NCI-H510A (cell line): ENCODE data around the gene TM2D1.

Experiments
- DNase-seq: peaks from one replicate; lab custom pipeline; 2025; lab: John Stamatoyannopoulos, UW

Gene TM2D1

DNA sequence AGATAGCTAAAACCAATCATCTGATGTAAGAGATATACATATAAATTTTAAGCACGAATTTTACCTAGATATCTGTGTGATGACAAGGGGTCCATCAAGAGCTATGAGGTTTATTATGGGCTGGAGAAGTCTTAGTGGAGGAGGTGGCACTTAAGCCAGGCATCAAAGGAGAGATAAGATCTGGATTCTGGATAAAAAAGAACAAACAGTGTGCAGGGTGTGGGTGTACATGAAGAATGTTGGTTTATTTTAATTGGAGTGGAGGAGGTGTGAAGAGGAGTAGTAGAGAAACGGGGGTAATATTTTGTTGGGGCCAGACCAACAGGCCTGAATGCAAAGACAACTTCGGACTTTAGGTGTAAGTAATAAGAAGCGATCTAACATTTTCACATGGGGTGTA lies 80.6 kb downstream of the TM2D1 start:
- DNase-seq, result no peak

DNA sequence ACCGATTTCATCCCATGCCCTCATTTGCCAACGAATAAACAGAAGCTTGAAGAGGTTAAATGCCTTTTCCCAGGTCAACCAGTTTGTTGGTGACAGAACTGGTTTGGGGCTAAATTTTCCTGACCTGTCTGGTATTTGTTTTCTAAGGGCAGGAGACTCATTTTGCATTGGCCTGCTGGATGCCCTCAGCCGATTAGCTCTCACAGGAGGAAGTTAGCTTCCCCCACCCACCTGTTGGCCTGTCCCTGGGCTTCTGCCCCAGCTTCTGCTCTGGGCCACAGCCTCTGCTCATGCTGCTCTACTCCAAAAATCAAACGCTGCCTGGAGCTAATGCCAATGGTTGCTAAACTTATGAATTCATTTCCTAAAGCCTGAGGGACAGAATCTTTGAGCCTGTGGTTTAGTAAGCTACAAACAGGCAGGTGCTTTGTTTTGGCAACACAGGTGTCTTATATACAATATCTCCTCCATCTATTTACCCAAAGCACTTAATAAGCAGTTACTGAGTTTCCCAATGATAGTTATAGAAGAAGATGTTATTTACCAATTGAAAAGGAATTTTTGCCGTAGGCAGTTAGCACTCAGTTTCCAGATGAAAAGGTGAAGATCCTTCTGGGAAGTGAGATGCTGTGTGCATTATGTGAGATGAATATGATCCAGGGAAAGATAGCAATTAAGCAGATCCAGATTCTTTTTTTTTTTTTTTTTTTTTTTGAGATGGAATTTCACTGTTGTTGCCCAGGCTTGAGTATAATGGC lies 82.3 kb downstream of the TM2D1 start:
- DNase-seq, result no peak

DNA sequence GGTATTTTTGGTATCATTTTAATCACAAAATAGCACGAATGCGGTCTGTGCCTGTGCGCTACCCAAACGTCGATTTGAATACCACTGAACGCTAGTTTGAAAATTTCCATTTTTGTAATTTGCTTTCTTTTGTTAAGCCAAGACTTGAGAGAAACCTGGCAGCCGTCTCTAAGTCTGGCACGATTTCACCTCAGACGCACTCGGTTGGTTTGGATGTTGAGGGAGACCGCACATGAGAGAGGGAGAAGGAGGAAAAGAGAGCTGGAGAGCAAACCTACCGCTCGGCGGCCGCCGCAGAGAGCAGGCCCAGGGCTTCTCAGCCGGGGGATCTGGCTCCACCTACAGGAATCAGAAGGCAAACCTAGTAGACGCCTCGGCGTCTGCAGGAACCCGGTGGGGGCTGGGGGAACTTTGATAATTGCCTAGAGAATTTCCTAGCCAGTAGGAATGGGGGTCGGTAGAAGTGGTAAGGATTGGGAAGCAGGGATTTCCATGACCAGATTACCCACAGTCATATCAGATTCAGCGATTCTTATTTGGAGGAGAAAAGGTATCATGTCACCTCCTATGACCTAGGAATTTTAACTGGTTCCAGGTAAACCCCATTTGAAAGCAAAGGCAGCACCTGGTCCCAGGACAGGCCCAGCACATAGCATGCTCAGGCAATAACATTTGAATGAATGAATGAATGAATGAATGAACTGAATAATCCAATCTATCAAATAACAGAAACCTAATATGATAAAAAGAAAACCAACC lies 83.2 kb downstream of the TM2D1 start:
- no peak for DNase-seq

DNA sequence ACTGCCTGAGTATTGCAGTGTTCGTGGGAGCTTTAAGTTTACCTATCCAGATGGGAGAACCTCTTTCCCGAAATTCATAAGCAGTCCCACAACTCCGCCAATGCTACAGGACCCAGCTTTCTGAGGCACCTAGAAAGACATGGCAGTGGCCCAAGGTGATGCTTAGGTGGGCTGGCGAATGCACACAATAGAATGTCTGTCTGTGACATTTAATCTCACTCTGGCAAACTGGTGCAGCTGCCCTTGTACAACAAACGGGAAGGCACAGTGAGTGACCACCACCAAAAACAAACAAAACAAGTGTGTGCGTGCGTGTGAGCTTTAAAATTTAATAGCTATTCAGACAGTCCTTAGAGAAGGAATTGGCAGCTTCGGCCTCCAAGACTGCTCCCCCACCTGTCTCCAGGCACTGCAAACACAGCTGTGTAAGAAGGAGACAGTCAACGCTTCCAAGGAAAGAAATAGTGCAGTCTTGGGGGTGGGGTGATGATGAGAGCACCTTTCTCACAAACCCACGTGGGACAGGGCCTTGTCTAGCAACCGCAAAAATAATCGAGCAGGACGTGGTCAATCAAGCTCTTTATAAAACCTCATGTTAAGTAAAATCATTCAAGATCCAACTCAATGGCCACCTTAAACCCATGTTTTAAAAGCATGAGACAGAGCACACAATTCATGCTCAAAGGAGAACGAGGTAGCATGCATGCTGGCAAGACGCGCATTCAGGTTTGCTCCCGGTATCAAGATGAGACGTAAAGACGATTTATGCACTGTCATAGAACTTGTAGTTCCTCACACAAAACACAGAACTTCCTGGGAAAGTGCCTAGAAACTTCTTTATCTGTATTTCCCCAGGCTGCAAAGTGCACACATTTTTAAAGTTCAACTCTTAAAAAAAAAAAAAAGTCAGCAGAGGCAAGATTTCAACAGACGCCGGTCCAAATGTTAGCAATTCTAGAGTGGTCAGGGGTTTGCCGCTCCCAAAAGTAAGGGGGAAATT lies 84.1 kb downstream of the TM2D1 start:
- DNase-seq, result no peak

DNA sequence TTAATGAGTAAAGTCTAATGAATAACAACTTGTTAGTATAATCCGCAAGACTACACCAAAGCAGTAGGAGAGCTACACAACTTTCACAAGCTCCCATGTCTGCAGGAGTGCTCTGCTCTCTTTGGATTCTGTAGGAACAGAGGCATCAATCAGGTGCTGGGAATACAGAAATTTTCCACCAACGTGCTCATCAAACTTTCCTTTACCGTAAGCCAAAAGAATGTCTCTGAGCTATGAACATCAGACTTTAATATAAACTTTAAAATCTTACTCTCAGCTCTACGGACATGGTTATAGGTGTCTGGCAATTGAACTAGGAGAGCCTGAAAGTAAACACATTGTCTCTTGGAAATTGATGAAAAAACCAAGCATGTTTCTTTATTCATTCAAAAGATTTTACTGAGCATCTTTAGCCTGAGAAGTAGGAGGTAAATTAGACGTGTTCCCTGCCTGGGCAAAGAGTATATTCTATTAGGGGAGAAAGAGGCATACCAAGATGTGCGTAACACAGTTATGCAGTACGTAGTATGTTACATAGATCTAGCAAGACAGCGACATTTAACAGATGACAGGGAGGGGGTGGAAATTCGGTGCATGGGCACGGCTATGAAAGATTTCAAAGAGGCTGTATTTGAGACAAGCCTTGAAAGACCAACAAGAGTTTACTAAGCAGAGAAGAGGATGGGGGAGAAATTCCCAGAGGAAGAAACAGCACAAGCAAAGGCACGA lies 85.2 kb downstream of the TM2D1 start:
- DNase-seq, result no peak

GRCh38 chr1:61638911-61639605 lies 85.9 kb downstream of the TM2D1 start:
- no peak for DNase-seq

DNA sequence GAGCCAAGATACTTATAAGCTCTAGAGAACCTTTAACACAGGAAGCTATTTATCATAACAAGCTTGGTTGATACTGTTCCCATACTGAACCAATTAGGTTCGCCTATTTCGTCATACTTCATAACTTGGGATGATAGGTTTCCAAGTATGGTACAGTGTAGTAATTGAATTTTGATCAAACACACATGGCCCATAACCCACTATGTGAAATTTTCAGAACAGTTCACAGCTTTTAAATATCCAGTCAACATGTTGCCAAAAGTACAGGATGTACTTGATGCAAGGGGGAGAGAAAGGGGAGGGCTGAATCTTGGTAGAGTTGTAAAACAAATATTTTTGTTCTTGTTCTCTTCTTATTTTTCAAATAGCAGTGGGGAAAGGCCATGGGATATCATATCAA lies 86.6 kb downstream of the TM2D1 start:
- DNase-seq, result no peak

DNA sequence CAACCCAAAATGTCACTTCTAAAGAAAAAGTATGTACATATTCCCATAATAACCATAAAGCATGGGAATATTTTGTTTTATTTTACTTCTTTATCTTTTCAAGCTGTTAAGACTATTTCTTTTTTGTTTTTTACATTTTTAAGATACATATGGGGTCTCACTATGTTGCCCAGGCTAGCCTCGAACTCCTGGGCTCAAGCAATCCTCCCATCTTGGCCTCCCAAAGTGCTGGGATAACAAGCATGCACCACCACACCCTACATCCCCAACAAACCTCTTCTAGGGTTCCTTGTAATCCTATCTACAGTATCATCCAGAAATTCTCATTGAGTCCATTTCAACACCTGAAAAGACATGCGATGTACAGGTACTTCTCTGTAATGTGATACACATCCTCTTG lies 87.5 kb downstream of the TM2D1 start:
- DNase-seq, result no peak

DNA sequence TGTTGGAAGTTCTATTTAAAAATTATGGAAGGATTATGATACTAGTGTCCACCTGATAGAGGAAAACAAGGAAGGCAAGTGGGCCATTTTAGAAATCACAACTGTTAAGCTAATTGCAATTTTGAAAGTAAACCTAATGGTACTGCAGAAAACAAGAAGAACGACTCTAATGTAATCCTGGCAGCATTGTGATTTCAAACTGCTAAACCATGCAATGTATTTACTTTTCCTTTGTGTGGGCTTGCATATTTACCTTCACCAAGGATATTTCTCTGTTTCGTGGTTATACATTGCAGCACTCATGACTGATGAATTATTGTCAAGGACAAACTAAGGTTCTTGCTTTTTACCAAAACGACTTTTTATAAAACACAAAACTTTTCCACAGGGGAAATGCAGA lies 88.1 kb downstream of the TM2D1 start:
- no peak for DNase-seq

- no peak for DNase-seq
These were observed 88.6 kb downstream of the TM2D1 start for GRCh38 chr1:61636376-61636775.

DNA sequence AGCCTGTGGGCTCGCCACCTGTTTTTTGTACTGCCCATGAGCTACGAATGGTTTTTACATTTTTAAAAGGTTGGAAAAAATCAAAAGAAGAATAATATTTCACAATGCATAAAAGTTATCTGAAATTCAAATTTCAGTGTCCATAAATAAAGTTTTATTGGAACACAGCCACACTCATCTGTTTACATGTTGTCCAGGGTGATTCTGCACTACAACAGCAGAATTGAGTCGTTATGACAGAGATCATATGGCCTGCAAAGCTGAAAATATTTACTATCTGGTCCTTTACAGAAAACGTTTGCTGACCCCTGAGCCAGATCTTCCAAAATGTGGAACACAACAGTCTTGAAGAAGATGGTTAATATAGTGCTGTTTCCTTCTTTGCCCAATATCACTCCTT lies 89.4 kb downstream of the TM2D1 start:
- no peak for DNase-seq

GRCh38 chr1:61631436-61631835 lies 93.5 kb downstream of the TM2D1 start:
- no peak for DNase-seq
